ENCODE data around the gene EGFL8.
"Not testable (repeated sequence)": the region's sequence is repeated elsewhere in the genome, so short reads cannot be mapped to it uniquely, and the experiment has no call there.

Gene EGFL8

GRCh38 chr6:32203426-32204267 lies 39.3 kb downstream of the EGFL8 start:
- no peak for DNase-seq (ENCODE audit: low read depth in 2 of 2)
- TF ChIP-seq, protein P1, sequence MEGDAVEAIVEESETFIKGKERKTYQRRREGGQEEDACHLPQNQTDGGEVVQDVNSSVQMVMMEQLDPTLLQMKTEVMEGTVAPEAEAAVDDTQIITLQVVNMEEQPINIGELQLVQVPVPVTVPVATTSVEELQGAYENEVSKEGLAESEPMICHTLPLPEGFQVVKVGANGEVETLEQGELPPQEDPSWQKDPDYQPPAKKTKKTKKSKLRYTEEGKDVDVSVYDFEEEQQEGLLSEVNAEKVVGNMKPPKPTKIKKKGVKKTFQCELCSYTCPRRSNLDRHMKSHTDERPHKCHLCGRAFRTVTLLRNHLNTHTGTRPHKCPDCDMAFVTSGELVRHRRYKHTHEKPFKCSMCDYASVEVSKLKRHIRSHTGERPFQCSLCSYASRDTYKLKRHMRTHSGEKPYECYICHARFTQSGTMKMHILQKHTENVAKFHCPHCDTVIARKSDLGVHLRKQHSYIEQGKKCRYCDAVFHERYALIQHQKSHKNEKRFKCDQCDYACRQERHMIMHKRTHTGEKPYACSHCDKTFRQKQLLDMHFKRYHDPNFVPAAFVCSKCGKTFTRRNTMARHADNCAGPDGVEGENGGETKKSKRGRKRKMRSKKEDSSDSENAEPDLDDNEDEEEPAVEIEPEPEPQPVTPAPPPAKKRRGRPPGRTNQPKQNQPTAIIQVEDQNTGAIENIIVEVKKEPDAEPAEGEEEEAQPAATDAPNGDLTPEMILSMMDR (IDR thresholded peaks at IDR 0.05; ENCODE audit: low read depth, low read length): no peak
- H3K4me3 ChIP-seq (replicated peaks in 1 of 2; ENCODE audit: low read depth in 2 of 2, low read length in 2 of 2): no peak overlapping the region

DNA sequence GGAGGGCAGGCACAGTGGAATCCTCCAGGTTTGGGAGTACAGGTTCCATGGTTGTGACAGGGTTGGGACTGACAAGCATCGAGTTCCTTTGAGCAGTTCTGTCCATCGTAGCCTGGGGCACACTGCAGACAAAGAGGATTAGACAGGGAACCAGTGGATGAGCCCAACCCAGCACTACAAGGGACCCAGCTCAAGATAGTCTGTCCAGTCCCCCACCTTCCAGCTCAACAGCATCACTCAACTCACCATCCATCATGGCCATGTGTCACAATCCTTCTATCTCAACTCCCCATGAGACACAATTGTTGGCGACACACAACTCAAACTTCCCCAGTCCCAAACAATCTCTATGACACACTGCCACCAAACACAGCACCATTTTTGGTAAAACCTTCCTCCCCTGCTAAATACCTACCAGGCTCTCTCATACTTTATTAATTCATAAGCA lies 39.9 kb downstream of the EGFL8 start:
- no peak for DNase-seq (ENCODE audit: low read depth in 2 of 2)
- H3K4me3 ChIP-seq (replicated peaks in 1 of 2; ENCODE audit: low read depth in 2 of 2, low read length in 2 of 2): no peak overlapping the region
- TF ChIP-seq, protein P1 (IDR thresholded peaks at IDR 0.05; ENCODE audit: low read depth, low read length): no peak

- no peak for DNase-seq (ENCODE audit: low read depth in 2 of 2)
- H3K4me3 ChIP-seq (replicated peaks in 1 of 2; ENCODE audit: low read depth in 2 of 2, low read length in 2 of 2): no peak overlapping the region
- TF ChIP-seq, protein P1 (IDR thresholded peaks at IDR 0.05; ENCODE audit: low read depth, low read length): no peak
Measured at GRCh38 chr6:32208996-32209395, 44.6 kb downstream of the EGFL8 start.

DNA sequence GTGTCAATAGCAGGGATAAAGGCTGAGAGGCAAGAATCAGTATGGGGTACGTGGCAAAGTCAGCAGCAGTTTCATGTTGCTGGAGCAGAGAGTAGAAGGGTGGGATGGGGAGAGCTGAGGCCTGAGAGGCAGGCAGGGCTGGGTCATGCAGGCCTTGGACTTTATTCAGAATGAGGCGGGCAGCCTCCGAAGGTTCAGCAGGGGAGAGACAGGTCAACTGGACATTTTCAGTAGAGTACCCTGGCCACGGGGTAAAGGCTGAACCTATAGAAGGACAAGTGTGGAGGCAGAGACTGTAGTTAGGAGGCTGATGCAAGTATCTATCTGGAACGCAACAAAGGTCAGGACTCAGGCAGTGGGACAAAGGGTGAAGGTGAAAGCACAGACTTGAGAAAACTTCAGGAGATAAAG lies 45.8 kb downstream of the EGFL8 start:
- no peak for DNase-seq (ENCODE audit: low read depth in 2 of 2)
- H3K4me3 ChIP-seq (replicated peaks in 1 of 2; ENCODE audit: low read depth in 2 of 2, low read length in 2 of 2): no peak overlapping the region
- TF ChIP-seq, protein P1 (IDR thresholded peaks at IDR 0.05; ENCODE audit: low read depth, low read length): no peak

DNA sequence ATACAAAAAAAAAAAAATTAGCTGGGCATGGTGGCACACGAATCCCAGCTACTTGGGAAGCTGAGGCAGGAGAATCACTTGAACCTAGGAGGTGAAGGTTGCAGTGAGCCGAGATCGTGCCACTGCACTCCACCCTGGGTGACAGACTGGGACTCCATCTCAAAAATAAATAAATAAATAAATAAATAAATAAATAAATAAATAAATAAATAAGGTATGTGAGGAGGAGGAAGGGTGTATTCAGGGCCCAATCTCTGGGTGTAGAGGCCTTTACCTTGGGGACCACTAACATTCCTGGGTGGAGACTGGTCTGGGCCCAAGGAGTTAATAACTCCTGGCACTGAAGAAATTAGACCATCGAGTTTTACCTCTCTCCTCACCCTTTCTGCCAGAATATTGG lies 47.0 kb downstream of the EGFL8 start:
- not testable (repeated sequence) for DNase-seq (ENCODE audit: low read depth in 2 of 2); H3K4me3 ChIP-seq (replicated peaks in 1 of 2; ENCODE audit: low read depth in 2 of 2, low read length in 2 of 2)

- TF ChIP-seq, protein P1 (IDR thresholded peaks at IDR 0.05; ENCODE audit: low read depth, low read length): no peak
- no peak overlapping the region for H3K4me3 ChIP-seq (replicated peaks in 1 of 2; ENCODE audit: low read depth in 2 of 2, low read length in 2 of 2)
- DNase-seq (ENCODE audit: low read depth in 2 of 2): no peak
Measured at GRCh38 chr6:32212076-32212760, 47.8 kb downstream of the EGFL8 start.

DNA sequence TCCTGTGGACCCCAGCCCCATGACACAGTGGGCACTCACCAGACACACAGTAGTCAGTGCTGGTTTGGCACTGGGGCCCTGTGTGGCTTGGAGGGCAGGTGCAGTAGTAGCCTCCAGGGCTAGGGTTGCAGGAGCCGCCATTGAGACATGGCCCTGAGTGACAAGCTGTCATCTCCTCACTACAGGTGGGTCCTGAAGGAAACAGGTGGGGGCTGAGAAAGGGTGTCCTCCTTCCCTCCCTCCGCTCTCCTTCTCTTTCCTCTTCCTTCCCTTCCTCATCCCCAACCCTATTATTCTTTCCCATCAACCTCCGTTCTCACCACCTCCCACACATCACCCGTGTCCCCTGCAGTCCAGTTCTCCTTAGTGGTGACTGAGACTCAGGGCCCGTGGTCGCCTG lies 49.3 kb downstream of the EGFL8 start:
- TF ChIP-seq, protein P1 (IDR thresholded peaks at IDR 0.05; ENCODE audit: low read depth, low read length): no peak
- H3K4me3 ChIP-seq (replicated peaks in 1 of 2; ENCODE audit: low read depth in 2 of 2, low read length in 2 of 2): no peak overlapping the region
- no peak for DNase-seq (ENCODE audit: low read depth in 2 of 2)
